HG03175 (cell line): ENCODE measurements around the gene BTBD9.
"Not testable (repeated sequence)": the region's sequence is repeated elsewhere in the genome, so short reads cannot be mapped to it uniquely, and the experiment has no call there.

Experiments used
- ATAC-seq: cut with Tn5 transposase; IDR thresholded peaks from one replicate; pipeline ENCODE4 v1.9.1; 2021; ENCODE audit warnings: mild to moderate bottlenecking, moderate library complexity; ENCODE audit not compliant: unreplicated experiment

BTBD9 gene

DNA sequence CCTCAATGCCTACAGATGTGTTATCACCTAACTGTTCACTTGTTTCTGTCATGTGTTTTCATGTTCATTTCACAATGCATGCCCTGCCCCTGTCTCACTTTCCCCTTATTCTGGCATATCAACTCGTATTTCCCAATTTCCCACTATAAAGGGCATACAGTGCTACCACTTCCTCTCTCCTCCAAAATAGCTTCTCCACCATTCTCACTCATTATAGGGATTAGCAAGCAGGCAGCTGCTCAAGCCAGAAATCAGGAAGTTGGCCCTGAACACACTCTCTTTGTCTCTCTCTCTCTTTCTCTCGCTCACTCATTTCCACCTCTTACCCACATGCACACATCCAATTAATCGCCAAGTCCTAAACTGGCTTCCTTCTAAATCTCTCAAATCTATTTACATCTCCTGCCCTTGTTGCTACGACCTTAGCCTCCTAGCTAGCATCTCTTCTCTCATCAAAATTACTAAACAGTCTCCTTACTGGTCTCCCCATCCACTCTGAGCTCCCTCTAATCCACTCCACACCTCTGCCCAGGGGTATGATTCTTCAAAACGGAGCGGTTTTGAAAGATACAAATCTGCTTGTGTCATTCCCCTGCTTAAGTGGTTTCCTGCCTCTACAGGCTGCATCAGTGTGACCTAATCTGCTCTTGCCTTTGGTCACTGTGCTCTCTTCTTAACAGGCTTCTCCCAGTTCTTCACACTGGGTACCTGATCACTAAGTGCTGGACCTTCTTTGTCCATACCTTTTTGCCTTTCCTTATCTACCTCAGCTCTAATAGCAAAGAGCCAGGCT, 196.2 kb downstream of the BTBD9 start:
- ATAC-seq: no peak

DNA sequence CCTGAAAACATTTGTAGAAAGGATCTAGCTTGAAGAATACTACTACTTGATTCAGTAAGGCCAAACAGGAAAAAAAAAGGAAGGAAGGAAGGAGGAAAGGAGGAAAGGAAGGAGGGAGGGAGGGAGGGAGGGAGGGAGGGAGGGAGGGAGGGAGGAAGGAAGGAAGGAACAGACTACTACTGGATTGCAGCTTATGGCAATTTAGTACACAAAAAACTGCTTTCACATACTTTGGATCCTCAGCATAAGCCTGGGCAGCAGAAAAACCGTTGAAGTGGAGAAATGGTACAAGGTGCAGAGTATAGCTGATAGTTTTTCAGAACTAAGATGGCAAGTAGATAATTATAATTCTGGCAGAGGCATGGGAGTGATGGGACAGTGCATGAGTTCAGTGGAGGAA, 201.6 kb downstream of the BTBD9 start:
- no peak for ATAC-seq

DNA sequence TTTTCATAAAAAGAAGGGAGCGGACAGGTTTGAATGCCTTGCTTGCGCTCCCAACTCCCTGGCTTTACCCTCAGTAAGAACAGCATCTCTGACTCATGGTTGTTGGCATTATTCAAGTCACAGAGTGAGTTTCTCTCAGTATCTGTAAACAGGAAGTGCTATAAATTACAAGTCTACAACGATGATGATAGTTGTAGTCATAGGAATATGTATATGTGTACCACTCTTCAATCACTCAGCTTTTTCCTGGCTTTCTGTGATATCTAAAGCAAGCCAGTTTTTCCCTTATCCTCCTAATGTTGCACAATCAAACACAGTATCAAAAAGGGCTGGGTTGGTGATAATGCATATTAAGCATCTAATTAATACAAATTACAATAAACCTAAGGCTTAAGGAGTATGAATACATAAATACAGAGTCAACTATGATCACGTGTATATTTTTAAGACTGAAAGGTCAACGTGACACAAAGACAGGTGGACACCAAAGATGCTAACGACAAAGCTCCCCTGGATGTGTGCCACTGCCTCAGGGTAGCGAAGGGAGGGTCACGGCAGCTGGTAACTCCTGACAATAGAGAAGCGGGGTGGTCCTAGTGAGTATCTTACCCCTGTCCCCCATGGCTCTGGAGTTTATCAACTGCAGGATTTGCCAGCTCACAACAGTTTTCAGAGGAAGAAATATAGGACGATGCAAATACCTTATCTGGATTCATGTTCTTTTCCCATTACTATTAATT, 202.8 kb downstream of the BTBD9 start:
- no peak for ATAC-seq

GRCh38 chr6:38435330-38435729, 204.4 kb downstream of the BTBD9 start:
- ATAC-seq: no peak

DNA sequence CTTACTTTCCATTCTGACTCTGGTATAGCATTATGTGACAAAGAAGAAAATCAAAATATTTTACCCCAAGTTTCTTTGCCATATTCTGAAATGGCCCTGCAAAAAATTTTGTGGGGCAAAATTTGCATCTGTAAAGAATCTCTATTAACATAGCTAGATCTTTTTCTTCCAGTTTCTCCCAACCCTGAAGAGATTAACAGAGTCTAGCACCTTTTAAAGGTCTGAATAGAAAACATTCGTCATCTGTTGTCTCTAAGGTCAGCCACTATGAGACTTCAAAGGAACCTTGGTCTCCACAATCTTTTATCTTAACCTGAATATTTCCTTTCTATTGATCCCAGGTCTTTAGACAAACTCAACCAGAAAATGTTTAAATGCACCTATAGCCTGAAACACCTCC, 205.7 kb downstream of the BTBD9 start:
- ATAC-seq: no peak

DNA sequence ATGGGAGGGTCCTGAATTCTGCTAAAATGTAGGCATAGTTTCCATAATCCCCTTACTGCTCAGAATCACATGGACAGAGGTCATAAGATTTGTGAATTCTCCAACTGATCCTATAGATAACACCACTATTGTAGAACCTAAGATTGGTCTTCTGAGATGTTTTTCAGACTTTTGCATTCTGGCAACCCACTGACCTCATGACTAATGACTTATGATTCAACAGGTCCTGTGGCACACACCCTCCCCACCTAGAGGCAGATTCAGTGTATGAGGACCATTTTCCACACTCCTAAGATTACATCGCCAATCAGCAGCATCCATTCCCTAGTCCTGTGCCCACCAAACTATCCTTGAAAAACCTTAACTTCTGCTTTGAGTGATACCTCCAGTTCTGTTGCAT, 207.2 kb downstream of the BTBD9 start:
- ATAC-seq: no peak

DNA sequence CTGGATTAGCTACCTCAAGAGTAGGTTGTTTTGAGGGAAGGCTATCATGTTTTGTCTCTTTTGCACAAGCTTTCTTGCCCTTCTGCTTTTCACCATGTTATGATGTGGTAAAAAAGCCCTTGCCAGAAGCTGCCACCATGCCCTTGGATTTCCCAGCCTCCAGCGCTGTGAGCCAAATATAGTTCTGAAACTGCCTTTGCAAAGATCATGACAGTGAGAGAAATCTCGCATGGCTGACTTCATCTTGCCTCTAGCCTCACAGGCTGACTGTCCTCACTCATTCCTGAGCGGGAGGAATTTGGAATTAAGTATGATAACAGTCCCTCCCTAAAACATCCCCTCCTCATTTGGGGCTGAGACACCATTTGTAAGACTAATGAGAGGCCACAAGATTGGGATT, 207.7 kb downstream of the BTBD9 start:
- ATAC-seq: no peak

DNA sequence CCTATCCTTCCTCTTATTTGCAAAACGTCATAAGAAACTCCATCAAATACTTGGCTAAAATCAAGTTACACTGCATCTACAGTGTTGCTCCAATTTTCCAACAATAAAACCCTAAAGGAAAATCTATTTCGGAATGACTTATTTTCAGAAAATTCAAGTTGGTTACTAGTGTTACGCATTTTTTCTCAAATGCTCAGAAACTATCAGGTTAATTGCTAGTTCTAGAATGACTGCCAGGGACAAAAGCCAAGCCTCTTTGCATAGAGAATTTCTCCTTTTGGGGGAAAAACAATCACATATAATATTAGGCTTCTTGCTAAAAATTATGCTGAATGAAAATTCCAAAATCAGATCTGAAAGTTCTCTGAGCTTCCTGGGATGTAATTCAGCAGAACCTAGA, 210.2 kb downstream of the BTBD9 start:
- ATAC-seq: no peak

DNA sequence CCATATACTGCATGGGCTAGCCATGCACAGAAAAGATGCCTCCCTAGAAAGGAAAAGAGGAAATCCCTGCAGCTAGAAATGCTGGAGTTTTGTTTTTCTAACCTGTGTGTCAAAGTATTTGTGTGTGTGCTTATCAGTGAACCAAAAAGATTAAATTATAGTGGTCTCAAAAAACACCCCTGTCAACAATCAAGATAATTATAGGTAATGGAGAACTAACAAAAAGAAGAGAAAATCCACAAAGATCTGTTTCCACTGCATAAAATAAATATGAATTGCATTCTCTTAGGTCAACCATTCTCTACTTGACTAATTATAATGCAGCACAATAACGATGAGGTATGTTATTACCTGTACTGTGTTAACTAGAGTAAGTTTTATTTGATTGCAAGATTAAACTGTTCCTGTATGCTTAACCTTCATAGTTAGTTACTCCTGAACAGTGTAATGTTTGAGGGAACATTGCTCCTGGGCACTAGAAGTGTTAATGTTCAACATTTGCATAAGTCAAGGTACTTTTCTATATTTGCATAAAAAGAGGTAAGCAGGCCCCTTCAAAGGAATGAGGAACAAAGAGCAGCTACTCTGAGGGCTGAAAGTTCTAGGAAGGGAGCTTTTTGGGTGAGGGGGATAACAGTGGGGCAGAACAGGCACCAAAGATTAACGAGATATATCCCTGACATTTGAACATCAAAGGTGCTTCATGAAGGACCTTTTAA, 212.1 kb downstream of the BTBD9 start:
- ATAC-seq: no peak

GRCh38 chr6:38425788-38426488, 213.8 kb downstream of the BTBD9 start:
- ATAC-seq: not testable (repeated sequence)

DNA sequence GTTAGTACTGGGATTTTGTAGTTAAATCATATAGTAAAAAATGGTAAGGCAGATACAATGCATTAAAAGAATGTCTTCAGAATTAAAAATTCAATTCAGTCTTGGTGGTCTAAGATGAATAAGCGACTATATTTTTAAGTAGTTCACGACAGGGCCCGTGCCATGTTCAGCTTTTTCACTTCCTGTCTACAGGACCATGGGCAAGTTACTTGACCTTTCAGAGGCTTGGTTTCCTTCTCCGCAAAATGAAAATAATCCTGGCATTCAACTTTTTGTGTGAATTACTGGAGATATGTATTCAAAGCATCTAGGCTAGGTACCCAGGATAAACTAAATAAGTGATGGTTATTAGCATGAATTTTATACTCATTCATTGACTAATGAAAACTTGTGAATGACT, 216.0 kb downstream of the BTBD9 start:
- ATAC-seq: no peak

- no peak for ATAC-seq
Observed at GRCh38 chr6:38420207-38420606, 219.5 kb downstream of the BTBD9 start.

GRCh38 chr6:38417521-38417920, 222.2 kb downstream of the BTBD9 start:
- ATAC-seq: no peak

GRCh38 chr6:38415231-38416005, 224.3 kb downstream of the BTBD9 start:
- ATAC-seq: no peak

DNA sequence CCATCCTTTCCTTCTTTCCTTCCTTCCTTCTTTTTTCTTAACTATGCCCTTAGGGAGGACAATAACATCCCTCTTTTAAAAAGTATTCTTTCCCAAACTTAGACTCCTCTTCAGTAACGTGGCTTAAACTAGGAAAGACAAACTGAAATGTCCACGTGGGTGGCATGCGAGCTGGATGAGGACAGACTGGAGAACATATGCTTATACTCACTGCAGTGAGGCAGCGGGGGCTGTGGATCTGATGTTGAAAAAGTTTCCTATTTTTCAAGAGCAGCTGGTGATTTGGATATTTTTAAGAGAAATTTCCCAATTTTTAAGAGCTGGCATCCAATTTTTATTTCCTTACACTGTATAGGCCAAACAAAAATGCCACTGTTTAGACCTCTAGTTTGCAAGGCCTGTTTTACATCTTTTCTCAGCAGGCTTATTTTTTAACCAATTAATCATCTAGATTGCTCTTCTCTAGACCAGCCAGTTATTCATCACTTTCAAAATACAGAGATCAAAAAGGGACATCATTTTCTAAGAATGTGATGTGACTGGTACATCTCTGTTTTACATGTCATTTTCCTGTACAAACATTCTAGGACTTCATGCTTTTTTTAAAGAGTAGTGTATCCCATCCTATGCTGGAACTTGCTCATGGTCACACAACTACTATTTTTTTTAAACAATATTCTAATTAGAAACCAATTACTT, 226.5 kb downstream of the BTBD9 start:
- no peak for ATAC-seq

GRCh38 chr6:38407192-38407591, 232.5 kb downstream of the BTBD9 start:
- no peak for ATAC-seq

- no peak for ATAC-seq
Observed at GRCh38 chr6:38406096-38406495, 233.6 kb downstream of the BTBD9 start.

GRCh38 chr6:38404900-38405556, 234.7 kb downstream of the BTBD9 start:
- no peak for ATAC-seq

- ATAC-seq: no peak
Observed at GRCh38 chr6:38404355-38404754, 235.4 kb downstream of the BTBD9 start.
